GM21723 (cell line): Measurements from ENCODE around the gene MRPS25.
A peak's percentile ranks its signal among the peaks of the same experiment; 100 is the strongest.

Experiments
- ATAC-seq: cut with Tn5 transposase; IDR thresholded peaks from one replicate; pipeline ENCODE4 v1.9.1; 2021; ENCODE audit warnings: mild to moderate bottlenecking, moderate library complexity; ENCODE audit not compliant: unreplicated experiment

The MRPS25 gene

GRCh38 chr3:15064835-15065549 is at the start of gene MRPS25:
Gene MRPS25, minus strand, starts transcription at chr3:15065315. Its CDS starts 121 bp downstream, at chr3:15065194.
- ATAC-seq = peak; percentile 96

- ATAC-seq = no peak
Measured at GRCh38 chr3:15113884-15114283, 48.8 kb upstream of the MRPS25 start.

- no peak for ATAC-seq
Measured at GRCh38 chr3:15113471-15113870, 48.4 kb upstream of the MRPS25 start.

GRCh38 chr3:15112011-15112410 is 46.9 kb upstream of the MRPS25 start:
- ATAC-seq = no peak

GRCh38 chr3:15110206-15110605 is 45.1 kb upstream of the MRPS25 start:
- no peak for ATAC-seq

- ATAC-seq = no peak
Measured at GRCh38 chr3:15108869-15109268, 43.8 kb upstream of the MRPS25 start.

GRCh38 chr3:15108082-15108545 is 43.0 kb upstream of the MRPS25 start:
- no peak for ATAC-seq

- ATAC-seq = no peak
Measured at GRCh38 chr3:15107075-15107947, 42.2 kb upstream of the MRPS25 start.

GRCh38 chr3:15102836-15103235 is 37.7 kb upstream of the MRPS25 start:
- no peak for ATAC-seq

GRCh38 chr3:15102256-15102655 is 37.1 kb upstream of the MRPS25 start:
- ATAC-seq = no peak

- peak; percentile 32 for ATAC-seq
Measured at GRCh38 chr3:15099364-15100098, 34.4 kb upstream of the MRPS25 start.

GRCh38 chr3:15098503-15099363 is 33.6 kb upstream of the MRPS25 start, which contains the start of gene RBSN:
Gene RBSN, minus strand, starts transcription at chr3:15099148. Its CDS starts 3,028 bp downstream, at chr3:15096120.
- ATAC-seq = peak; percentile 87

GRCh38 chr3:15097891-15098290 is 32.8 kb upstream of the MRPS25 start:
- ATAC-seq = no peak

GRCh38 chr3:15096046-15096445 is 30.9 kb upstream of the MRPS25 start:
- ATAC-seq = no peak

- no peak for ATAC-seq
Measured at GRCh38 chr3:15094187-15094875, 29.2 kb upstream of the MRPS25 start.

- no peak for ATAC-seq
Measured at GRCh38 chr3:15092686-15093085, 27.6 kb upstream of the MRPS25 start.

GRCh38 chr3:15091575-15091974 is 26.5 kb upstream of the MRPS25 start:
- no peak for ATAC-seq

- no peak for ATAC-seq
Measured at GRCh38 chr3:15089201-15089600, 24.1 kb upstream of the MRPS25 start.

GRCh38 chr3:15086699-15087098 is 21.6 kb upstream of the MRPS25 start:
- ATAC-seq = no peak

- ATAC-seq = no peak
Measured at GRCh38 chr3:15086263-15086662, 21.1 kb upstream of the MRPS25 start.
